DMS53 (cell line): ENCODE measurements around the gene DNM3.

ENCODE experiments used
- DNase-seq: peaks from one replicate; lab custom pipeline; 2025; lab: John Stamatoyannopoulos, UW

DNM3 gene

DNA sequence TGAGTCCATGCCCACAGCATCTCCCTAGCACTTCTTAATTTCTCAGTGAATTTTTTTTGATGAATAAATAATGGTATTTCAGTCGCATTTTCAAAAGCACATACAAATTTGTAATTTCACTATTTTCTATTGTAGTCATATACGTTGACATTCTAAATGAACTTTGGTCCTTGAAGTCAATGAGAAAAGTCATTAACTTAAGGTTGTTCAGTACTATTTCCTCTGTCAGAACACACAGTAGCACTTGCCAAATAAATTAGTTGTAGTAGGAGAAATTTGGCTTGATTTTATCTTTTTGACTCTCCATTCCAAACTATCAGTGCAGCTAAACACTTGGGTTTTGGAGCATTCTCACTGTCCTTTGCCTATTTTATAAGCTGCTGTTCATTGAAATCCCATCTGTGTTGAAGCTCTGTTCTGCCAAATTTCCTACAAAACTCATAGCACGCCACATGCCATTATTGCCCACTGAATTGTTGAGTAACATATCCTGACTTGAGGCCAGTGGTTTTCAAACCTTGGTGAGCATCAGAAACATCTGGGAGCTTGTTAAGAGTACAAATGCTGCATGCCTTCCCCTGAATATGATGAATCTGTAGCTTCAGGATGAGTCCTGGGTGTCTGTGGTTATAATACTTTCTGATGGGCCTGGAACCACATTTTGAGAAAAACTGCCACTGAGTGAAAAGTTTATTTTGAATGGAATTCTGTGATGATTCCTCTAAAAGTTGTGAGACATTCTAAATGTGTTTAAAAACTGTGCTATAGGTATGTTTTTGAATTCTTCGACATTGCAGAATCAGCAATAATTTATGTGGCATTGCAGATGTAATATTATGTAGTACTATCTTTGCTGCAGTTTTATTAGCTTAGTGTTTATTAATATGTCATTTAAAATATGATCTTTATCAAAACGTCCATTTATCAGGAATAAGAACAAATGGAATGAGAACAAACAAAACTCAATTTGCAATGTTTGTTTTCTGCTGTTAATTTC lies 78.9 kb downstream of the DNM3 start:
- DNase-seq = no peak

DNA sequence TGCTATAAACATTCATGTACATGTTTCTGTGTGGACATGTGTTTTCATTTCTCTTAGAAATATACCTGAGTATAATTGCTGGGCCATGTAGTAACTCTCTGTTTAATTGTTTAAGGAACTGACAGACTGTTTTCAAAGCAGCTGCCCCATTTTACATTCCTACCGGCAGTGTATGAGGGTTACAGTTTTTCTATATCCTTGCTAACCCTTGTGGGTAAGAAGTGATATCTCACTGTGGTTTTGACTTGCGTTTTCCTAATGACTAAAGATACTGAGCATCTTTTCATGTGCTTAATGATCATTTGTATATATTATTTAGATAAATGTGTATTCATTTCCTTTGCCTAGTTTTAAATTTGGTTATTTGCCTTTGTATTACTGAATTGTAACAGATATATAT lies 81.7 kb downstream of the DNM3 start:
- no peak for DNase-seq

DNA sequence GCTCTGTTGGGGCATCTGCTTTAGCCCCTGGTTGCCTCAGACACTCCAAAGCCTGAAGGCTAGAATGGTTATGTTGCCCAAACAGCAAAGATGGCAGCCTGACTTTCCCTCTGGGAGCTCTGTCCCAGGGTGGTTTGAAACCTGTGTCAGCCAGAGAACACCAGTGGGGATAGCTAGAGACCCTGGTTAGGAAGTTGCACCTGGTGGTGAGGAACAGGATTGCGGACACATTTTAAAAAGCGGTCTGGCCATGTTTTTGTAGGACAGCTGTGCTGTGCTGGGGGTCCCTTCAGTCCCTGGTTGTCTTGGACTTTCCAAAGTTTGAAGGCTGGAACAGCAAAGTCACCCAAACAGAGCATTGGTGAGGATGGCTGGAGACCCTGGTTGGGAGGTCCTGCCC lies 87.8 kb downstream of the DNM3 start:
- DNase-seq = peak; percentile 9

DNA sequence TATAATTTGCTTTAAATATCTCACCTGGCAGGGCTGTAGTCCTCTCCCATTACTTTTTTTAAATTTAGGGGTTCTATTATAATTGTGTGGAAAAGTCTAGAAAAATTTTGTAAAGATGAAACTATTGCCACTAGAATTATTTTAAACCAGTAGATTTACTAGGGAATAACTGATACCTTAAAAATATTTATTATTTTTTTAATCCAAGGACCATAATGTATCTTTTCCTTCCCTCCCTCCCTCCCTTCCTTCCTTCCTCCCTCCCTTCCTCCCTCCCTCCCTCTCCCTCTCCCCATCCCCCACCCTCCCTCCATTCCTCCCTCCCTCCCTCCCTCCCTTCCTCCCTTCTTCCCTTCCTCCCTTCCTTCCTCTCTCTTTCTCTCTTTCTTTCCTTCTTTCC lies 90.5 kb downstream of the DNM3 start:
- no peak for DNase-seq

DNA sequence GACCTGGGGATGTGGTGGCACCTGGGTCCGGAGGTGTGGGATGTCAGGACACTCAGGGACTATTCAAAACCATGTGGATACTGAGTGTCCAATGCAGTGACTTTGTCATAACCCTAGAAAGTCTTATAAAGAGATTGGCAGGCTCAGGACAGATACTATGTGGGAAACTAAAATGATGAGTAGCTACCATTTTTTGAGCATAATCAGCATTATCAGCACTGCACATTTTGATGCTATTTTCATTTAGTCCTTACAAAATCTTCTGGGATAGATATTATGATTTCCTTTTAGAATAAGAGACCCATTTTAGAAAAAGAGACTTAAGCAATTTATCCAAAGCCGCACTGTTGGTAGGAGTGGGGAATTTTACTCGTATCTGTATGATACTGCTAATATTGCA lies 93.4 kb downstream of the DNM3 start:
- no peak for DNase-seq

DNA sequence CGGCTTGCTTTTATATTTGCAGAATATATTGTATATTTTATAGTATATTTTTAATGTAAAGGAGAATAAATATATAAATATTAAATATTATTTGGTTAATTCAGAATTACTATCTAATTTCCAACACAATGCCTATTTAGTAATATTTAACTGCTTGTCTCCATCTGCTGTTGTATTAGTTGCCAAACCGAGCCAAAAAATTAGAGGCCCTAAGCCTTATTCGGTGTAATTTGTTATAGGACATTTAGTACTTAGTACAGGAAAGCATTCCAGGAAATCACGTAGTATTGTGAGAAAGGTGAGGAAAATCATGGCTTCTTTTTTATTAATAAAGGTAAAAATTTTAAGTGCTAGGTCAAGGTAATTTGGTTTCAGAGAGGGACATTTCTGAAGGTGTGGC lies 93.8 kb downstream of the DNM3 start:
- no peak for DNase-seq

DNA sequence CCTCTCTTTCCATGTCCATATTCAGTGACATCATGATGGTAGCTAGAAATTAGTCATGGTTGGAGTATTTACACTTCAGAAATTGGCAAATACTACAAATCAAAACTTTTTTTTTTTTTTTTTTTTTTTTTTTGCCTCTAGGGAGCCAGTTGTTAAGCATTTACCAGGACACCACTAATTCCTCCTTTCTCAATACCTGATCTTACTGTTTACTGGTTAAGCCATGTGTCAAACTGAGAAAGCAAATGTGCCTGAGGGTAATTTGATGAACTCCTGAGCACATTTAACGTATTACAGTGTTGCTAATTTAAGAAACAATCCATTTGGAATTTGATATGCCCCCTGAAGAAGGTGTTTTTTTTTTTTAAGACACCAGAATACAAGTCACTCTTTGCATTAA lies 94.4 kb downstream of the DNM3 start:
- DNase-seq = peak; percentile 72

DNA sequence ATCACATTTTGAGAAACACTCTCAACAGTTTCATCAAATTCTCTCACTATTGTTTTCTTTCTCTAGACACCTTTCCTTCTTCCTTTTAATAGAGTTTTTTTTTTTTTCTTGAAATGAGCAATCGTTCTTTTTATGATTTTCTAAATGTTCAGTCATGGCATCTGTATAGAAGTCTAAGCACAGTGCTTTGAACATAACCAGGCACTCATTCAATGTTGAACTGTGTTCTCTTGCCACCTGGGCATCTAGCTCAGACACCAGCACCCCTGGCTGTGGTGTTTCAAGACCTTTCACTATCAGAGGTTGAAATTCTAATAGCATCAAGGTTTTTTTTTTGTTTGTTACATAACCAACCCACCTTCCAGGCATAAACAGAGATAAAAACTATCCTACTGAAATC lies 96.6 kb downstream of the DNM3 start:
- DNase-seq = no peak

DNA sequence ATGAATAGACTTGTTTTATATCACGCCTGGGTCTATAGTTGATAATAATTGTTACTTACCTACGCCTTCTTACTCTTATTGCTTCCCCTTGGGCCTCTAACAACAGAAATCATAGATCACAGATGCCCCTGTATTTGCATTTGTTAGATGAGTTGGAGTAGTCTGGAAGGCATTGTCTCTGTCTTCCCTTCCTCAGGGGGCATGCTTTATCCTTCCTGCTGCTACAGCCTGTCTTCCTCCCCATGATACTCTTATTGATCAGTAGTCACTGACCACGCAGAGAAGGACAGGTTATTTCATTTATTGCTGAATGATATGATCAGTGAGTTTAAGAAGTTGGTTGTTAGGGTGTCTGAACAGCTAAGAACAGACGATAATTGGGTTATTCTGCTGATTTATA lies 98.4 kb downstream of the DNM3 start:
- no peak for DNase-seq

DNA sequence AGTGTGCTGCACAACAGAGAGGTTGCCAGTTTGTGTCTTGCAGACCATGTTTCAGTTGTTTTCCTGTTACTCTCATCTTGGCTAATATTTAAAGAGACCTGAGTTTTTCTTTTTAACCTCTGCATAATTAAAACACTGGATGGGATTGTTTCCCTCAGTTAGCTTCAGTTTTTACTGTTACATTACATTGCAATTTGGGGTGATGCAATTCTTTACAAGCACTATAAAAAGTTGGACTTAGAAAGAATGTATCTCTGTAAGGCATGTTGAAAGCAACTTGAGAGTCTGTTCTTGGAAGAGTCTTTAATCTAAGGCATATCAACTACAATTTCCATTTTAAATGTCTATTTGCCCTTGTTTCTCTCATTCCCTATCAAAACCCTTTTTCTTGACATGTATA lies 99.1 kb downstream of the DNM3 start:
- DNase-seq = no peak

DNA sequence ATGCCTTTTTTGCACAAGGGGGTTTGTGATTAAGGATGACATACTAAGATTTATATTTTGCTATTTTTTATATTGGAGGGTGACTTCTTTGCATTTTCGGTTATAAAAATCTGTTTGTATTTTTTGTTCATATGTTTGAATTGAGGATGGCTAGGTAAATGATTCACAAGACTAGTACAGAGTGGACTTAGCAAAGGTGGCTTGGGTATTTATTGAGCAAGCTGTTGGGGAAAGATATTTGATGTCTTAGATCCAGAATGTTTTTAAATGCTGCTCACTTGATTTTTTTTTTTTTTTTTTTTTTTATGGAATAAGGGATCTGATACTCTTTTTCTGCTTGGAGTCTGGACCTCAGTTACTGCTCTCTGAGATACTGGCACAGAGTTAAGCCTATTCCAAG lies 100.6 kb downstream of the DNM3 start:
- DNase-seq = peak; percentile 11

DNA sequence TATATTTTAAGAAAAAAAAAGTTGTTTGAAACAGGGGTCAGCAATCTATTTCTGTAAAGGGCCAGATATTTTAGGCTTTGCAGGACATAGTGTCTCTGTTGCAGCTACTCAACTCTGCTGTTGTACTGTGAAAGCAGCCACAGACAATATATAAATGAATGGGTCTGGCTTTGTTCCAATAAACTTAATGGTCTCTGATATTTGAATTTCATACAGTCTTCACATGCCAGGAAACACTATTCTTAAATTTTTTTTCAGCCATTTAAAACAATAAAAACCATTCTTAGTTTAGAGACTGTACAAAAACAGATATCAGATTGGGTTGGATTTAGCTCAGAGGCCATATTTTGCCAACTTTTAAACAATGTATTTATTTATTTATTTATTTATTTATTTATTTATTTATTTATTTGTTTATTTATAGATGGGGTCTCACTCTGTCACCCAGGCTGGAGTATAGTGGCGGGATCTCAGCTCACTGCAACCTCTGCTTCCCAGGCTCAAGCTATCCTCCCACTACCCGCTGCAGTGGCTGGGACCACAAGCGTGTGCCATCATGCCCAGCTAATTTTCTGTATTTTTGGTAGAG lies 102.8 kb downstream of the DNM3 start:
- DNase-seq = no peak

DNA sequence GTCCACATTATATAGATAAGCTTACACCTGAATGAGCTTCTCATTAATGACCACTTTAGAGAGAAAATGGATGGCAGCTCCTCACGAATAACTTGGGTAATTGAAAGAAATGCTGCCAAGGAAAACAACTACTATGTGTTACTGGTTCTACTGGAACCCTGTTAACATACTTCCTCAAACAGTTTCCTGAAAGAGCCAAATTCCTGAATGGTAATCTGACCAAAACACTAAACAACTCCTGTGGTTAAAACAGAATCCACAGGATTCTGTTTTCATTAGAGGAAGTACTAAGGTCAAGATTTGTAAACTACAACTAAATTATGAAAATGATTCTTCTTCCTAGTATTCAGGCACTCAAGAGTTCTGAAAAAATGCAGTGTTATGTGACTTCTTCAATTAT lies 107.2 kb downstream of the DNM3 start:
- no peak for DNase-seq

DNA sequence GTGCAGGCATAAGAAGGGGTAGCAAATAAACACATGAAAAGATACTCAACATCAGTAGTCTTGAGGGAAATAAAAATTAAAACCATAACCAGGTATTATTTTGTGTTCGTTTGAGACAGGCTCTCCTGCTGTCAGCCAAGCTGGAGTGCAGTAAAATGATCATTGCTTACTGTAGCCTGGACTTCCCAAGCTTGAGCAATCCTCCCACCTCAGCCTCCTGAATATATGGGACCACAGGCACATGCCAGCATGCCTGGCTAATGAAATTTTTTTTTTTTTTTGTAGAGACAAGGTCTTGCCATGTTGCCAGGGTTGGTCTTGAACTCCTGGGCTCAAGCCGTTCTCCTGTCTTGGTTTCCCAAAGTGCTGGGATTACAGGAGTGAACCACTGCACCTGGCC lies 108.0 kb downstream of the DNM3 start:
- no peak for DNase-seq

DNA sequence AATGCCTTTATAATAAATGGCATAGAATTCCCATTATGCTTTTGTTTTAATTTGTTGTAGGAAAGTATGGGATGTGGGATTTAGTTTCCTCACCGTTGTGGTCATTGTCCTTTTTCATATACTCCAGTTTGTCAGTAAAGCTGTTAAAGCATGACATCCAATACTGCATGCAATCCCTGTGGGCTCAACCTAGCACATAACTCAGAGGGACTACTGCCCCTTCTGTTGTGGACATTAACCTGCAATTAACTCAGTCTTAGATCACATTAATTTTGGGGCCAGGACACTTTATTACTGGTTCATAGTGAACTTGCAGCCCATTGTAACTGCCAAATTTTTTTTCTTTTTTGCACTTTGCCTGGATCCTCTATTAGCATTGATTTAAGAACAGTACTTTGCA lies 112.5 kb downstream of the DNM3 start:
- DNase-seq = no peak

DNA sequence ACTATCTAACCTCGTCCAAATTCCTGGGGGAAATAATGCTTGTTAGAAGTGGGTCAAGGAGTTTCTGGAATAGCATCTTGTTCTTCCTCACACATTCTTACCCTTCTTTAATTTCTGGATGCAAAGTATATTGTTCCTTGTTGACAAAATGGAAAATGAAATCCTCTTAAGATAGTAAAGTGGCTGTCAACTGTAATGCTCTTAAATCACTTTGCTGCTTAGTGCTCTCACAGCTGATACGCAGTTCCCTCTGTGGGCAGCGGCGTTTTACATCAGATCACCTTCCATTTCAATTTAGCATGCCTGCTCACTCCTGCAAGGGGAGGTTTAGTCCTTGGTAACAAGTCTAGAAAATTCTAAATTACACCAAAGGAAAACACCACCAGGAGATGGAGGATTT lies 113.1 kb downstream of the DNM3 start:
- DNase-seq = no peak

DNA sequence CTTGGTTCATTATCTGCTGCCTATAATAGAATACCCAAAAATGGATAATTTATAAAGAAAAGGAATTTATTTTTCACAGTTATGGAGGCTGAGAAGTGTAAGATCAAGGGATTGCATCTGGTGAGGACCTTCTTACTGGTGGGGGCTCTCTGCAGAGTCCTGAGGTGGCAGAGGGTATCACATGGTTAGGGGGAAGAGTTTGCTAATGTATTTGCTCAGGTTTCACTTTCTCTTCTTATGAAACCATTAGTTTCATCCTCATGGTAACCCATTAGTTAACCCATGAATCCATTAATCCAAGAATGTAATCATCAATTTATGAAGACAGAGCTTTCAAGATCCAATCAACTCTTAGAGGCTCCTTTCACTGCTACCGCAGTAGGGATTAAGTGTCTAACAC lies 120.6 kb downstream of the DNM3 start:
- DNase-seq = no peak

DNA sequence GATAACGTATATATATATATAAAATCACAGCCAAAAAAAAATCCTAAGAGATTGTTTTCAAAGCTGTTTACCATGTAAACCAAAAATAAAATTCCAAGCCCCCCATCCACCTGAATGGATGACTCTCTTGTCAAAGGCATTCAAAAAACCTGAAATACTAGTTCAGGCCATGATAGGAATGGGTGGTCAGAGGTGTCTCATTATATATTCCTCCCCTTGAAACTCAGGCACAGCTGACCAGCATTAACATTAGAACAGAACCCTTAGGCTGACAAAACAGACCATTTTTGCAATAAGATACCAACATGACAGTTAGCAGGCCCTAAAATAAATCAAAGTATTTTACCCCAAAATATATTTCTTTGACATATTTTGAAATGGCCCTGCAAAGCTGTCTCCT lies 122.5 kb downstream of the DNM3 start:
- no peak for DNase-seq

DNA sequence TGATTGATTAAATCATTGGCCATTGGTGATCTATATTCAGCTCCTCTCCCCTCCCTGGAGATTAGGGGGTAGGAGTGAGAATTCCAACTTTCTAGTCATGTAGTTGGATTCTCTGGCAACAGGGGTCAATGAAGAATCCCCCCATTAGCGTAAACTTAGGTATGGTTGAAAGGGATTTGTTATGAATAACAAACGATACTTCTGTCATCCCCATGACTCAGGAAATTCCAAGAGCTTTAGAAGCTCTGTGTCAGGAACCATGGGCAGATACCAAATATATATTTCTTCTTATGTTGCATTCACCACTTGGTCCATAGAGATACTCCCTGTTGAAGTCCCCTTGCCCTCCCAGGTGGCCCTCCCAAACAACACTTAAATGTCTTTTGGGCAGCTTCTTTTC lies 124.5 kb downstream of the DNM3 start:
- DNase-seq = no peak

DNA sequence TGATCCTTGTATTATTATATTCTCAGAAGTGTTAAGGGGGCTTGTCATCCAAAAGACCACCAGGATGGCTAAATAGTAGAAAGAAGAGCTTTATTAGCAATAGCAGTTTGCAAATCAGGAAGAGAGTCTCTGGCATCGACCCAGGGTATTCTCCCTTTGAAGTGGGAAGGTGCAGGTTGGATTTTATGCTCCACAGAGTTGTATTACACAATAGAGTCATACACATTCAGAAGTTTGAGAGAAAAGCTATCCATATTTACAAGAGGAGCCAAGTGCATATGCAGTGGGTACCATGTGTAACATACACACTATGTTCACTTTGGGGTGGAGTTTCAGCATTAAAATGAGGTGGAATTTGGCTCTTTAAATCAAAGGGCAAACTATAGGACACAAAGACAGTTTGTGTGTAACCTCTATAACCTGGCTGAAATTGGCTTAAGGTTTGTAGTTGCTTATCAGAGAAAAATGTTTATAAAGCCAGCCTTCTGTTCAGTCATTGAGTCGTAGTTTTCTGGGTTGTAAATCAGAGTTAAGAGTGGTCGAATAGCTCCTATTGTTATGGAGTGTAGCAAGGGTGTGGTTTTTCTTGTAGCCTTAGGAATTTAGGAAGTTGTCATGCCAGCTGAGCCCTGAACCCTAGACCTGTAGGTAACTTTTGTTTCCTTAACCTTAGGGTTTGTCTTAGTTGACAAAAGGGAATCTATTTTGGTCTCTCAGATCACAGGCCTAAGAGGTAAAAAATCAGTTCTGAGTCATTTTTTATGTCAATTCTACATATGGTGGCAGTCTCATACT lies 125.3 kb downstream of the DNM3 start:
- DNase-seq = no peak

DNA sequence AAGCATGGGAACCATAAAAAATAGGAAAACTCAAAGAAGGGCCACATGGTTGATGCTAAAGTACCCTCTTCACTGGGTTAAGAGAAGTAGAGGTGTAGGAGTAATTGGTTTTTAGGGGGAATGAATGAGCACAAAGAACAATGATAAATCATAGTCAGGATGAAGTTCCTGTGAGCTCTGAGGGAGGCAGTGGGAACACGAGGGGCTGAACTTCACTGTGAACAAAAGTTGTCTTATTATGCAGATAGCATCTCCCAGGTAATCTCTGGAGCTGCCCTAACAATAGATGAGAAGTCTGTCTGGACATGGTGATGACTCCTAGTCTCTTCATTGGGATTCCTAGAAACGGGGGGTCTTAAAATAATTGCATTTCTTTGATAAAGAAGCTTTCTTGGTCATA lies 127.9 kb downstream of the DNM3 start:
- DNase-seq = no peak

DNA sequence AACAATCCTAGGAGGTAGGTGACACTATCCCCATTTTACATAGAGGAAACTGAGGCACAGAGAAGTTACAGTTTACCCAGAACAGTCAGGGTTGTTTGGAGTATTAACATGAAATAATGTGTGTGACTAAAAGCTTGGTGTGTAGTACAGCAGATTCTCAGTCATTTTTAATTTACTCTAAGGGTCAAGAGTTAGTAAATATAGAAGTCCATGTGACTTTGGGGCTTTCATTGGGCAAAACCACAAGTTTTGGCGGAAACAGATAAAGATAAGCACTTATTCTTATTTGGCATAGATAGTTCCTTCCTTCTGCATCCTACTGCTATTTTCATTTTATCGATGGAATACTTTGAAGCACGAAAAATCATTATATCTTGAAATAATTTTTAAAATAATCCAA lies 128.5 kb downstream of the DNM3 start:
- DNase-seq = no peak

DNA sequence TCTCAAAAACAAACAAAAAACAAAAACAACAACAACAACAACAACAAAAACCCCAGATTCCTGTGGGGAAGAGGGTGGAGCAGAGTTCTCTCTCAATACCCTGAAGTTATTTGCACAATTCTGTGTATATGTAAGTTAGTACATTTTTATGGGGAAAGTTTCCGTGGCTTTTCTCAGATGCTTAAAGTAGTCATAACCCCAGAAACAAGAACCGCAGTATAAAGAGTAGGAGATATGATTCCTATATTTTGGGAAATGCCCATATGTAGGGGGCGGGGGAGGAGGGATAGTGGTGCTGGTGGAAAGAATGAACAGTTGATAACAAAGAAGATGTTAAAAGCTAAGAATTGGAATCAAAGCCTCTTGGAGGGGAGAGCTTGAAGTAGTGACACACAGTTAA lies 131.5 kb downstream of the DNM3 start:
- no peak for DNase-seq
